IPS DF 4.7 (cell line): ENCODE results near the gene LMAN1.
A peak's percentile ranks its signal among the peaks of the same experiment; 100 is the strongest.

ENCODE experiments used
- DNase-seq: peaks from one replicate; pipeline ENCODE4 v3.0.0-alpha.2; 2013; ENCODE audit warnings: low spot score; ENCODE audit errors: extremely low read depth

The LMAN1 gene

GRCh38 chr18:59360381-59360780, 1.3 kb upstream of the LMAN1 start:
- DNase-seq = no peak

DNA sequence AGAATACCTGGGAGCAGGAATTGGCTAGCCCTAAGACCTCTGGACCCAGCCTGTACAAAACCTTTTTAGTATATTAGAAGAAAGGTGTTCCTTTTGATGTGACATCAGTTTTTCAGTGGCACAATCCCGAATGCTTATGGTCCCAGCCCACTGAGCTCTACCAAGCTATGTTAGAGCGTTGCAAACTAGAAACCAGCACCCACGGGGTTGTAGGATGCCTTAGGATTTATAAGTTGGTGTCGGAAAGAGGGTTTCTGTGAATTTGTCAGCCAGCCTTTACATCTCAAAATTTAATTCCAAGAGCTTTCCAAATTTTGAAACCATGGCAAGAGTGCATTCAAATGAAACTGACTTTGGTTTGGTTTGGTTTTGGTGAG, 499 bp upstream of the LMAN1 start:
- DNase-seq = no peak

DNA sequence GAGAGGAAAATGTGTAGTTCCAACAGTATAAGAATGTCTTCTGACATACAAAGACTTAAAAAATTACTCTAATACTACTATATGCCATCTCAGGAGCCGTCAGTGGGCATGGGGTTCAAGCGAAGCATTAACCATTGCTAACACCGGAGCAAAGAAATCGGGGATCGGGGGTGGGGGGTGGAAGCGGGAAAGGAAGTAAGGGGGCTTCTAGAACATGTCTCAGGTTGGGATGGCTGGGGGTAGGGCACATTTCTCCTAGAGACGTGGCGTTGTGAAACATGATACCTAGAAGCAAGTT, 702 bp downstream of the LMAN1 start:
- DNase-seq = no peak

GRCh38 chr18:59357928-59358327, 1.1 kb downstream of the LMAN1 start:
- DNase-seq = no peak

- no peak for DNase-seq
Measured at GRCh38 chr18:59354731-59355130, 4.3 kb downstream of the LMAN1 start.

DNA sequence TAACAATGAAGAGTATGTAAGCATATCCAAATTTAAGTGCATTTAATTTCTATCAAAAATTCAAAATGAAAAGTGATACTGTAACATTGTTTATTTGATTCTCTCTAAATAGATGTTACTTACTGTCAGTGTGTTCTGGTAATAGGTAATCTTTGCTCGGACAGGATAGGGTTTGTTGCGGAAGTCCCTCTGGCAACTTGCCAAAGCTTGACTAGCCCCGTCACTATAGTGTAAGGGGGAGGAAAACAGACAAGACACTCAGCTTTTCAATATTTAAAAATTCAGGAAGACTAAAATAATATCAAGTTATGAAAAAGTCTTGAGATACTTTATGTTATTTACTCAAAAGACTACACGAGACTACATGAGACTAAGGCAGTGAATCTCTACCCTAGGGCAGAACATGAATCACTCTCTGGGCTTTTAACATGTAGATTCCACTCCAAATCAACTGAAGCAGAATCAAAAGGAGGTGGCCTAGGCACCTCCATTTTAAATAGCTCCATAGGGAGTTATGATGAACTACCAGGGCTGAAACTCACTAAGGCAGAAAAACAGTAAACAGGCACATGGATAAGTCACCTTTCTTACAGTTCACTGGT, 5.9 kb downstream of the LMAN1 start:
- DNase-seq = no peak

GRCh38 chr18:59352250-59352855, 6.7 kb downstream of the LMAN1 start:
- DNase-seq = no peak

GRCh38 chr18:59345556-59345955, 13.5 kb downstream of the LMAN1 start:
- no peak for DNase-seq

- DNase-seq = no peak
Measured at GRCh38 chr18:59344996-59345395, 14.1 kb downstream of the LMAN1 start.

- DNase-seq = no peak
Measured at GRCh38 chr18:59343926-59344325, 15.1 kb downstream of the LMAN1 start.

- no peak for DNase-seq
Measured at GRCh38 chr18:59340817-59341216, 18.2 kb downstream of the LMAN1 start.

- DNase-seq = no peak
Measured at GRCh38 chr18:59340312-59340711, 18.8 kb downstream of the LMAN1 start.

- DNase-seq = no peak
Measured at GRCh38 chr18:59332986-59333385, 26.1 kb downstream of the LMAN1 start.

DNA sequence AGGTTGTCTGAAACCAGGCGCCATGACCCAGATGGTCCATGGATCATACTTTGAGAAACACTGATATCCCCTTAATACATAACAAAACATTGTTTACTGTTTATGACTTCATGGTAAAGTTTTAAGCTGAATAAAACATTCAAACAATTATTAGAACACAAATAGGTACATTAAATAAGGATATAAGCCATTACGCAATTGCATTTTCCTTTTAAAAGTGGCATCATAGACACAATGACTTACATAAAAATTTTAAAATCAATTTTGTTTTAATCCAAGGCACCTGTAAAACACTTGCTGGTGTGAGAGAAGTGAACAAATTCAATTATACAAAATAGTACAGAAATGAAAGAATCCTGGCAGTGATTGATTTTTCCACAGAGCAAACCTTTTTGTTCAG, 30.4 kb downstream of the LMAN1 start:
- DNase-seq = no peak

GRCh38 chr18:59325965-59326364, 33.1 kb downstream of the LMAN1 start:
- no peak for DNase-seq

GRCh38 chr18:59324623-59324971, 34.5 kb downstream of the LMAN1 start:
- DNase-seq = no peak

- DNase-seq = no peak
Measured at GRCh38 chr18:59323931-59324622, 35.0 kb downstream of the LMAN1 start.

GRCh38 chr18:59318460-59319050, 40.5 kb downstream of the LMAN1 start, which contains the start of gene CPLX4:
Gene CPLX4 (minus strand): TSS chr18:59318649. CDS start chr18:59318462, 187 bp downstream.
- no peak for DNase-seq

- no peak for DNase-seq
Measured at GRCh38 chr18:59311631-59312030, 47.4 kb downstream of the LMAN1 start.

DNA sequence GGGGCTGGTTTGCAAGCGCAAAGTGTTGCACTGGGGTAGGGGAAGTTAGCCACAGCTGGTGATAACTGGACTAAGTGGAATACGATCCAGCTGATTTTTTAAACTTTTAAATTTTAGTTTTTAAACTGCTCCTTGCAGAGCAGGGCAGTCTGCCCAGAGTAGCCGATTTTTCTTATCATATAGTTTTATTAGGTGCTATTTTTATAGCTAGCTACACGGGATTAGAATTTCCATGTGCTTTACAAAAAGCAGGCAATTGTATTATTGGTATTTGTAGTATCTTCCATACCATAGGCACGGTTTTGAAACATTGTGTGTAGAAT, 50.2 kb downstream of the LMAN1 start:
- no peak for DNase-seq

GRCh38 chr18:59308248-59308937, 50.7 kb downstream of the LMAN1 start:
- DNase-seq = peak; percentile 11

GRCh38 chr18:59306640-59307039, 52.4 kb downstream of the LMAN1 start:
- no peak for DNase-seq
